WTC11 (cell line): Measurements from ENCODE around the gene ZNF592. TPM values are rescaled to one million over a fixed set of nuclear protein-coding genes. Genes with fewer than 3 reads are reported as not detected.
"Not testable (repeated sequence)": the region's sequence is repeated elsewhere in the genome, so short reads cannot be mapped to it uniquely, and the experiment has no call there.

Source experiments
- ATAC-seq: fragments of 200-7000 bp; cut with Tn5 transposase; 2 replicates; pipeline ENCODE4 v1.10.0; 2021; ENCODE audit warnings: mild to moderate bottlenecking, moderate library complexity
- CTCF ChIA-PET: fragments of 300-600 bp; sonication (Branson Sonifier 250); formaldehyde crosslinking; loops from one replicate; lab custom pipeline; 2021; ENCODE audit warnings: antibody characterized with exemption; lab: Charles Lee
- POLR2A ChIA-PET: fragments of 350-600 bp; sonication (Branson Sonifier 250); formaldehyde crosslinking; loops from one replicate; lab custom pipeline; 2021; ENCODE audit warnings: antibody characterized with exemption; lab: Charles Lee
- DNase-seq: peaks from one replicate; pipeline ENCODE4 v3.0.0; 2021; ENCODE audit warnings: low spot score
- H3K27ac Mint-ChIP-seq: 2 replicates; pipeline ENCODE4 v1.8.0; 2021; ENCODE audit warnings: mixed read lengths
- H3K27me3 Mint-ChIP-seq: 2 replicates; pipeline ENCODE4 v1.8.0; 2021; ENCODE audit warnings: low read depth, mild to moderate bottlenecking, moderate library complexity, mixed read lengths
- H3K36me3 Mint-ChIP-seq: 2 replicates; pipeline ENCODE4 v1.8.0; 2021; ENCODE audit warnings: mixed read lengths
- H3K4me1 Mint-ChIP-seq: 2 replicates; pipeline ENCODE4 v1.8.0; 2022; ENCODE audit warnings: mixed read lengths
- H3K4me3 Mint-ChIP-seq: 2 replicates; pipeline ENCODE4 v1.8.0; 2021; ENCODE audit warnings: mild to moderate bottlenecking, moderate library complexity, mixed read lengths
- H3K9me3 Mint-ChIP-seq: 2 replicates; pipeline ENCODE4 v1.8.0; 2021; ENCODE audit warnings: mixed read lengths
- ATF1 ChIP-seq: sonication (generic); formaldehyde crosslinking; IDR thresholded peaks from 2 replicates; pipeline ENCODE4 v1.8.1; 2023; ENCODE audit warnings: mild to moderate bottlenecking, moderate library complexity, missing genetic modification reagents
- CBFB ChIP-seq: sonication (generic); formaldehyde crosslinking; IDR thresholded peaks from 2 replicates; pipeline ENCODE4 v1.8.1; 2022; ENCODE audit warnings: mild to moderate bottlenecking, low read depth, missing genetic modification reagents
- CREM ChIP-seq: sonication (generic); formaldehyde crosslinking; IDR thresholded peaks from 2 replicates; pipeline ENCODE4 v1.8.1; 2022; ENCODE audit warnings: mild to moderate bottlenecking, missing genetic modification reagents, moderate library complexity
- FOXK1 ChIP-seq: sonication (generic); formaldehyde crosslinking; IDR thresholded peaks from 2 replicates; pipeline ENCODE4 v1.8.0; 2022; ENCODE audit warnings: mild to moderate bottlenecking, moderate library complexity, missing genetic modification reagents
- GRHL2 ChIP-seq: fragments of 250-450 bp; sonication (Bioruptor Pico); IDR thresholded peaks from 2 replicates; pipeline ENCODE4 v1.8.0; 2022; ENCODE audit warnings: mild to moderate bottlenecking, moderate library complexity; ENCODE audit not compliant: insufficient replicate concordance, severe bottlenecking
- JAZF1 ChIP-seq: fragments of 250-450 bp; sonication (Bioruptor Pico); IDR thresholded peaks from 2 replicates; pipeline ENCODE4 v1.9.0; 2021; ENCODE audit warnings: moderate library complexity, mild to moderate bottlenecking, inconsistent platforms
- JUN ChIP-seq: sonication (generic); formaldehyde crosslinking; IDR thresholded peaks from 2 replicates; pipeline ENCODE4 v1.8.0; 2023; ENCODE audit warnings: mild to moderate bottlenecking, missing genetic modification reagents
- NR1H2 ChIP-seq: sonication (generic); formaldehyde crosslinking; IDR thresholded peaks from 2 replicates; pipeline ENCODE4 v1.9.0; 2021; ENCODE audit warnings: mild to moderate bottlenecking, moderate library complexity, missing genetic modification reagents
- NR2C2 ChIP-seq: sonication (generic); formaldehyde crosslinking; IDR thresholded peaks from 2 replicates; pipeline ENCODE4 v1.8.0; 2022; ENCODE audit warnings: mild to moderate bottlenecking, missing genetic modification reagents
- RORB ChIP-seq: fragments of 250-450 bp; sonication (Bioruptor Pico); IDR thresholded peaks from 2 replicates; pipeline ENCODE4 v1.9.0; 2021; ENCODE audit warnings: mild to moderate bottlenecking
- SMAD4 ChIP-seq: sonication (generic); formaldehyde crosslinking; IDR thresholded peaks from 2 replicates; pipeline ENCODE4 v1.8.0; 2022; ENCODE audit warnings: mild to moderate bottlenecking, missing genetic modification reagents
- SP1 ChIP-seq: sonication (generic); formaldehyde crosslinking; conservative IDR thresholded peaks from 2 replicates; pipeline ENCODE4 v1.8.1; 2022; ENCODE audit warnings: missing genetic modification reagents
- TCF7 ChIP-seq: sonication (generic); formaldehyde crosslinking; IDR thresholded peaks from 2 replicates; pipeline ENCODE4 v1.8.0; 2022; ENCODE audit warnings: mild to moderate bottlenecking, low read depth, missing genetic modification reagents, moderate library complexity
- ZNF138 ChIP-seq: sonication (generic); formaldehyde crosslinking; conservative IDR thresholded peaks from 2 replicates; pipeline ENCODE4 v1.8.1; 2022; ENCODE audit warnings: mild to moderate bottlenecking, moderate library complexity, missing genetic modification reagents
- total RNA-seq: library from RNA; stranded (reverse); gene quantifications from 3 replicates; pipeline ENCODE4 v1.2.3, GENCODE V29; 2021
- TF ChIP-seq, protein P1 (sequence below): fragments of 200-600 bp; IDR thresholded peaks from 2 replicates; pipeline ENCODE4 v1.8.0; 2022; ENCODE audit warnings: antibody characterized with exemption
- TF ChIP-seq, protein P2 (sequence below): sonication (generic); formaldehyde crosslinking; IDR thresholded peaks from 2 replicates; pipeline ENCODE4 v1.8.0; 2023; ENCODE audit warnings: missing genetic modification reagents, mild to moderate bottlenecking, borderline replicate concordance
- TF ChIP-seq, protein P3 (sequence below): sonication (generic); formaldehyde crosslinking; IDR thresholded peaks from 2 replicates; pipeline ENCODE4 v1.8.1; 2023; ENCODE audit warnings: mild to moderate bottlenecking, missing genetic modification reagents, moderate library complexity
- TF ChIP-seq, protein P4 (sequence below): sonication (generic); formaldehyde crosslinking; IDR thresholded peaks from 2 replicates; pipeline ENCODE4 v1.8.1; 2023; ENCODE audit warnings: mild to moderate bottlenecking, missing genetic modification reagents
- TF ChIP-seq, protein P5 (sequence below): sonication (generic); formaldehyde crosslinking; IDR thresholded peaks from 2 replicates; pipeline ENCODE4 v1.8.1; 2023; ENCODE audit warnings: mild to moderate bottlenecking, moderate library complexity, missing genetic modification reagents
- TF ChIP-seq, protein P6 (sequence below): sonication (generic); formaldehyde crosslinking; IDR thresholded peaks from 2 replicates; pipeline ENCODE4 v1.8.1; 2022; ENCODE audit warnings: low read depth, missing genetic modification reagents, borderline replicate concordance

Gene ZNF592
- total RNA-seq, 1 experiment from 2014 or later = 28.0 TPM

DNA sequence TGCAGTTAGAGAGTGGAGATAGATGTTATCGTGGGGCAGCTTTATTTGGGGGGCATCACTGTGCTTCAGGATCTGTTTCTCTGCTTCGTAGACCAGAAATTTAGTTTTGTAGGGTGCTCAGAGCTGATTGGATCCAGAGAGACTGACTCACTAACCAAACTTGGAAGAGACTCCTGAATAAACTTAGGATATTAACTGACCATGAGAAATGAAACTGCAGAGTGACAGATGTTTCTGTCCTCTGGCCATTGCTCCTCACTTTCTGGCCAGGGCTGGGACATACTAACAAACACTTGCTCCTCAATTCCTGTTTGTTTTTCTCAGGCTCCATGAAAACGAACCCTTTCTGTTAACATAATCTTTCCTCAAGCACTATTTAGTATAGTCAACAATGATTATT lies 4.3 kb downstream of the ZNF592 start (continued):
- TF ChIP-seq, protein P1, sequence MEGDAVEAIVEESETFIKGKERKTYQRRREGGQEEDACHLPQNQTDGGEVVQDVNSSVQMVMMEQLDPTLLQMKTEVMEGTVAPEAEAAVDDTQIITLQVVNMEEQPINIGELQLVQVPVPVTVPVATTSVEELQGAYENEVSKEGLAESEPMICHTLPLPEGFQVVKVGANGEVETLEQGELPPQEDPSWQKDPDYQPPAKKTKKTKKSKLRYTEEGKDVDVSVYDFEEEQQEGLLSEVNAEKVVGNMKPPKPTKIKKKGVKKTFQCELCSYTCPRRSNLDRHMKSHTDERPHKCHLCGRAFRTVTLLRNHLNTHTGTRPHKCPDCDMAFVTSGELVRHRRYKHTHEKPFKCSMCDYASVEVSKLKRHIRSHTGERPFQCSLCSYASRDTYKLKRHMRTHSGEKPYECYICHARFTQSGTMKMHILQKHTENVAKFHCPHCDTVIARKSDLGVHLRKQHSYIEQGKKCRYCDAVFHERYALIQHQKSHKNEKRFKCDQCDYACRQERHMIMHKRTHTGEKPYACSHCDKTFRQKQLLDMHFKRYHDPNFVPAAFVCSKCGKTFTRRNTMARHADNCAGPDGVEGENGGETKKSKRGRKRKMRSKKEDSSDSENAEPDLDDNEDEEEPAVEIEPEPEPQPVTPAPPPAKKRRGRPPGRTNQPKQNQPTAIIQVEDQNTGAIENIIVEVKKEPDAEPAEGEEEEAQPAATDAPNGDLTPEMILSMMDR = no peak
- no peak for TF ChIP-seq TCF7
- TF ChIP-seq CREM (CRISPR knock-in tag) = no peak
- TF ChIP-seq, protein P2, sequence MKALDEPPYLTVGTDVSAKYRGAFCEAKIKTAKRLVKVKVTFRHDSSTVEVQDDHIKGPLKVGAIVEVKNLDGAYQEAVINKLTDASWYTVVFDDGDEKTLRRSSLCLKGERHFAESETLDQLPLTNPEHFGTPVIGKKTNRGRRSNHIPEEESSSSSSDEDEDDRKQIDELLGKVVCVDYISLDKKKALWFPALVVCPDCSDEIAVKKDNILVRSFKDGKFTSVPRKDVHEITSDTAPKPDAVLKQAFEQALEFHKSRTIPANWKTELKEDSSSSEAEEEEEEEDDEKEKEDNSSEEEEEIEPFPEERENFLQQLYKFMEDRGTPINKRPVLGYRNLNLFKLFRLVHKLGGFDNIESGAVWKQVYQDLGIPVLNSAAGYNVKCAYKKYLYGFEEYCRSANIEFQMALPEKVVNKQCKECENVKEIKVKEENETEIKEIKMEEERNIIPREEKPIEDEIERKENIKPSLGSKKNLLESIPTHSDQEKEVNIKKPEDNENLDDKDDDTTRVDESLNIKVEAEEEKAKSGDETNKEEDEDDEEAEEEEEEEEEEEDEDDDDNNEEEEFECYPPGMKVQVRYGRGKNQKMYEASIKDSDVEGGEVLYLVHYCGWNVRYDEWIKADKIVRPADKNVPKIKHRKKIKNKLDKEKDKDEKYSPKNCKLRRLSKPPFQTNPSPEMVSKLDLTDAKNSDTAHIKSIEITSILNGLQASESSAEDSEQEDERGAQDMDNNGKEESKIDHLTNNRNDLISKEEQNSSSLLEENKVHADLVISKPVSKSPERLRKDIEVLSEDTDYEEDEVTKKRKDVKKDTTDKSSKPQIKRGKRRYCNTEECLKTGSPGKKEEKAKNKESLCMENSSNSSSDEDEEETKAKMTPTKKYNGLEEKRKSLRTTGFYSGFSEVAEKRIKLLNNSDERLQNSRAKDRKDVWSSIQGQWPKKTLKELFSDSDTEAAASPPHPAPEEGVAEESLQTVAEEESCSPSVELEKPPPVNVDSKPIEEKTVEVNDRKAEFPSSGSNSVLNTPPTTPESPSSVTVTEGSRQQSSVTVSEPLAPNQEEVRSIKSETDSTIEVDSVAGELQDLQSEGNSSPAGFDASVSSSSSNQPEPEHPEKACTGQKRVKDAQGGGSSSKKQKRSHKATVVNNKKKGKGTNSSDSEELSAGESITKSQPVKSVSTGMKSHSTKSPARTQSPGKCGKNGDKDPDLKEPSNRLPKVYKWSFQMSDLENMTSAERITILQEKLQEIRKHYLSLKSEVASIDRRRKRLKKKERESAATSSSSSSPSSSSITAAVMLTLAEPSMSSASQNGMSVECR (CRISPR knock-in tag) = no peak
- TF ChIP-seq GRHL2 (CRISPR knock-in tag) = no peak
- no peak for TF ChIP-seq ATF1
- TF ChIP-seq, protein P3, sequence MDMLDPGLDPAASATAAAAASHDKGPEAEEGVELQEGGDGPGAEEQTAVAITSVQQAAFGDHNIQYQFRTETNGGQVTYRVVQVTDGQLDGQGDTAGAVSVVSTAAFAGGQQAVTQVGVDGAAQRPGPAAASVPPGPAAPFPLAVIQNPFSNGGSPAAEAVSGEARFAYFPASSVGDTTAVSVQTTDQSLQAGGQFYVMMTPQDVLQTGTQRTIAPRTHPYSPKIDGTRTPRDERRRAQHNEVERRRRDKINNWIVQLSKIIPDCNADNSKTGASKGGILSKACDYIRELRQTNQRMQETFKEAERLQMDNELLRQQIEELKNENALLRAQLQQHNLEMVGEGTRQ (CRISPR knock-in tag) = no peak
- TF ChIP-seq SP1 (CRISPR knock-in tag) = no peak

DNA sequence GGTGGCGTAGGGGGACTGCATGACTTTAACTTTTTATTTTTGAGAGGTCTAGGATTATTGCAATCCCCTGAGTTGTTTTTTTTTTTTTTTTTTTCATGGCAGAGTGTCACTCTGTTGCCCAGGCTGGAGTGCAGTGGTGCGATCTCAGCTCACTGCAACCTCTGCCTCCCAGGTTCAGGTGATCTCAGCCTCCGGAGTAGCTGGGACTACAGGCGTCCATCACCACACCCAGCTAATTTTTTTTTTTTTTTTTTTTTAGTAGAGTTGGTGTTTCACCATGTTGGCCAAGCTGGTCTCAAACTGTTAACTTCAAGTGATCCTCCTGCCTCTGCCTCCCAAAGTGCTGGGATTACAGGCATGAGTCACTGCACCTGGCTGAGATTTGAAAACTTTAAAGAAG lies 6.5 kb downstream of the ZNF592 start:
- not testable (repeated sequence) for H3K9me3 Mint-ChIP-seq, H3K4me3 Mint-ChIP-seq, DNase-seq, H3K27me3 Mint-ChIP-seq, ATAC-seq, H3K36me3 Mint-ChIP-seq
- peaks cover 22% of the 10 kb centered on the region for H3K4me1 Mint-ChIP-seq
- H3K27ac Mint-ChIP-seq = 0 out of 2 replicates have a peak overlapping the region, but pooled peaks have one; percentile 41
- ChIA-PET POLR2A (interaction anchor here (0.6 to 0.7 kb wide), 2 partner anchors 58 to 112 kb away, joined by 3 to 6 read pairs; no protein-coding TSS in a partner anchor), CTCF (interaction anchor here (0.6 to 1.8 kb wide), 4 partner anchors 44 to 184 kb away, joined by 3 to 7 read pairs (median 4); partner anchors contain the start of gene NMB)

DNA sequence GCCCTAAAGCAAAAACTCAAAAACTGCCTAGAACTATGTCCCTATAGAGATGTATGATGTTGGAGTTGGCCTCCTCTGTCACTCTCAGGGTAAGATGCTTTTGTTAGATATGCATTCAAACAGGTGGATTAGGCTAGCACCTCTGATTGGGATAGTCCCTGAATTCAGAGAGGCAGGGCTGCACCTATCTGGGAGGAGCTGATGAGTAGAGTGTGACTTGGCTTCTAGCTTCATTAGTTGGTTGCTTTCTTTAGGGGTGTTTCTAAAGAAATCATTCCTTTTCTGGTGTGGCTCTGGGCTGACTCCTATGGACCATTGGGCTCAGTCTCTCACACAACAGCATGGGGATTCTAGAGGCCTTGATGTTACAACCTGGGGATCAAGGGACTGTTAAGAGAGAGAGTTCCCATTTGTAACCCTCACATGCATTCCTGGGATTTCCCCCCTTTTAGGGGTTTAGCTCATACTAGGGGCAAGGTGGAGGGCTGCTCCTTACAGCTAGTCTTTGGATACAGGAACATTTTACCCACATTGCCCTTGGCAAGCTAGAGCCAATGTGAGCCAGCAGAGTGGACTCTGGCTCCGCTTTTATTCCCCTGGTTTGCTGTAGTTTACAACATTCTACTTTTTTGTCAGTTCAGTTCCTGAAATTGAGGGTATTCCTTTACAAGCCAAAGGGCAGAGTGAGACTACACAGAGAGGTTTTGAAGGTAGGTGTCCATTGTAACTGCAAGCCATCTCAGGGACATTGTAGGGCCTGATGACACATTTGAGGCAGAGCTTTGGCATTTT lies 7.5 kb downstream of the ZNF592 start:
- POLR2A ChIA-PET = no interaction called here
- no peaks in the 10 kb centered on the region for H3K27me3 Mint-ChIP-seq
- CTCF ChIA-PET = interaction anchor here (0.6 to 1.8 kb wide), 7 partner anchors 8 to 185 kb away, joined by 3 to 7 read pairs (median 4); partner anchors contain the start of gene NMB
- no peak overlapping the region for H3K4me3 Mint-ChIP-seq
- peak; percentile 43 for ATAC-seq
- no peaks in the 10 kb centered on the region for H3K9me3 Mint-ChIP-seq
- 0 out of 2 replicates have a peak overlapping the region, but pooled peaks have one; percentile 55 for H3K27ac Mint-ChIP-seq
- DNase-seq = no peak
- H3K36me3 Mint-ChIP-seq = no peaks in the 10 kb centered on the region; the same call in 1 of the 2 replicates
- peaks cover 12% of the 10 kb centered on the region for H3K4me1 Mint-ChIP-seq
- TF ChIP-seq TCF7 = no peak
- TF ChIP-seq, protein P4, sequence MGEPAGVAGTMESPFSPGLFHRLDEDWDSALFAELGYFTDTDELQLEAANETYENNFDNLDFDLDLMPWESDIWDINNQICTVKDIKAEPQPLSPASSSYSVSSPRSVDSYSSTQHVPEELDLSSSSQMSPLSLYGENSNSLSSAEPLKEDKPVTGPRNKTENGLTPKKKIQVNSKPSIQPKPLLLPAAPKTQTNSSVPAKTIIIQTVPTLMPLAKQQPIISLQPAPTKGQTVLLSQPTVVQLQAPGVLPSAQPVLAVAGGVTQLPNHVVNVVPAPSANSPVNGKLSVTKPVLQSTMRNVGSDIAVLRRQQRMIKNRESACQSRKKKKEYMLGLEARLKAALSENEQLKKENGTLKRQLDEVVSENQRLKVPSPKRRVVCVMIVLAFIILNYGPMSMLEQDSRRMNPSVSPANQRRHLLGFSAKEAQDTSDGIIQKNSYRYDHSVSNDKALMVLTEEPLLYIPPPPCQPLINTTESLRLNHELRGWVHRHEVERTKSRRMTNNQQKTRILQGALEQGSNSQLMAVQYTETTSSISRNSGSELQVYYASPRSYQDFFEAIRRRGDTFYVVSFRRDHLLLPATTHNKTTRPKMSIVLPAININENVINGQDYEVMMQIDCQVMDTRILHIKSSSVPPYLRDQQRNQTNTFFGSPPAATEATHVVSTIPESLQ (CRISPR knock-in tag) = no peak
- no peak for TF ChIP-seq NR1H2 (CRISPR knock-in tag)
- no peak for TF ChIP-seq NR2C2 (CRISPR knock-in tag)
- TF ChIP-seq JUN = no peak
- TF ChIP-seq, protein P5, sequence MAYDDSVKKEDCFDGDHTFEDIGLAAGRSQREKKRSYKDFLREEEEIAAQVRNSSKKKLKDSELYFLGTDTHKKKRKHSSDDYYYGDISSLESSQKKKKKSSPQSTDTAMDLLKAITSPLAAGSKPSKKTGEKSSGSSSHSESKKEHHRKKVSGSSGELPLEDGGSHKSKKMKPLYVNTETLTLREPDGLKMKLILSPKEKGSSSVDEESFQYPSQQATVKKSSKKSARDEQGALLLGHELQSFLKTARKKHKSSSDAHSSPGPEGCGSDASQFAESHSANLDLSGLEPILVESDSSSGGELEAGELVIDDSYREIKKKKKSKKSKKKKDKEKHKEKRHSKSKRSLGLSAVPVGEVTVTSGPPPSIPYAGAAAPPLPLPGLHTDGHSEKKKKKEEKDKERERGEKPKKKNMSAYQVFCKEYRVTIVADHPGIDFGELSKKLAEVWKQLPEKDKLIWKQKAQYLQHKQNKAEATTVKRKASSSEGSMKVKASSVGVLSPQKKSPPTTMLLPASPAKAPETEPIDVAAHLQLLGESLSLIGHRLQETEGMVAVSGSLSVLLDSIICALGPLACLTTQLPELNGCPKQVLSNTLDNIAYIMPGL (CRISPR knock-in tag) = no peak
- TF ChIP-seq, protein P6, sequence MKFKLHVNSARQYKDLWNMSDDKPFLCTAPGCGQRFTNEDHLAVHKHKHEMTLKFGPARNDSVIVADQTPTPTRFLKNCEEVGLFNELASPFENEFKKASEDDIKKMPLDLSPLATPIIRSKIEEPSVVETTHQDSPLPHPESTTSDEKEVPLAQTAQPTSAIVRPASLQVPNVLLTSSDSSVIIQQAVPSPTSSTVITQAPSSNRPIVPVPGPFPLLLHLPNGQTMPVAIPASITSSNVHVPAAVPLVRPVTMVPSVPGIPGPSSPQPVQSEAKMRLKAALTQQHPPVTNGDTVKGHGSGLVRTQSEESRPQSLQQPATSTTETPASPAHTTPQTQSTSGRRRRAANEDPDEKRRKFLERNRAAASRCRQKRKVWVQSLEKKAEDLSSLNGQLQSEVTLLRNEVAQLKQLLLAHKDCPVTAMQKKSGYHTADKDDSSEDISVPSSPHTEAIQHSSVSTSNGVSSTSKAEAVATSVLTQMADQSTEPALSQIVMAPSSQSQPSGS (CRISPR knock-in tag) = no peak
- TF ChIP-seq FOXK1 = no peak
- TF ChIP-seq ZNF138 (CRISPR knock-in tag) = no peak
- no peak for TF ChIP-seq JAZF1 (CRISPR knock-in tag)
- TF ChIP-seq SMAD4 (CRISPR knock-in tag) = no peak
- no peak for TF ChIP-seq RORB (CRISPR knock-in tag)
- TF ChIP-seq CBFB (CRISPR knock-in tag) = no peak
